GM06990 (cell line): ENCODE results near the gene KSR1.

ENCODE experiments used
- DNase-seq: peaks from one replicate; pipeline ENCODE4 v3.0.0-alpha.2; 2011; ENCODE audit not compliant: insufficient read length; ENCODE audit errors: extremely low read depth
- H3K27me3 ChIP-seq: replicated peaks from 2 replicates; pipeline ENCODE4 v1.6.0; 2011; ENCODE audit warnings: low read length; ENCODE audit not compliant: control insufficient read depth, insufficient read depth
- H3K36me3 ChIP-seq: 2 replicates; pipeline ENCODE4 v1.5.1; 2011; ENCODE audit warnings: low read length; ENCODE audit not compliant: control insufficient read depth, insufficient read depth
- H3K4me3 ChIP-seq: replicated peaks from 2 replicates; pipeline ENCODE4 v1.5.1; 2011; ENCODE audit warnings: low read depth, mild to moderate bottlenecking, control low read depth, low read length
- CTCF ChIP-seq: IDR thresholded peaks from 2 replicates; pipeline ENCODE4 v1.5.1; 2011; ENCODE audit warnings: low read length, control low read depth, mild to moderate bottlenecking, inconsistent platforms; ENCODE audit not compliant: insufficient read depth, poor library complexity, severe bottlenecking

Gene KSR1

GRCh38 chr17:27488231-27488630, 32.0 kb downstream of the KSR1 start:
- Histone ChIP-seq H3K36me3 (peaks cover 8% of the 10 kb centered on the region), H3K4me3 (no peak overlapping the region), H3K27me3 (no peaks in the 10 kb centered on the region)
- no peak for TF ChIP-seq CTCF
- DNase-seq = no peak

GRCh38 chr17:27489045-27489715, 32.9 kb downstream of the KSR1 start:
- Histone ChIP-seq H3K36me3 (peaks cover 8% of the 10 kb centered on the region), H3K4me3 (no peak overlapping the region), H3K27me3 (no peaks in the 10 kb centered on the region)
- TF ChIP-seq CTCF = no peak
- DNase-seq = no peak

GRCh38 chr17:27490391-27490790, 34.1 kb downstream of the KSR1 start:
- TF ChIP-seq CTCF = no peak
- H3K36me3 ChIP-seq = peaks cover 8% of the 10 kb centered on the region
- DNase-seq = no peak

GRCh38 chr17:27491713-27492190, 35.5 kb downstream of the KSR1 start:
- Histone ChIP-seq H3K36me3 (peaks cover 5% of the 10 kb centered on the region), H3K4me3 (no peak overlapping the region), H3K27me3 (no peaks in the 10 kb centered on the region)
- DNase-seq = no peak
- no peak for TF ChIP-seq CTCF

More at GRCh38 chr17:27490391-27490790, 34.1 kb downstream of the KSR1 start:
- no peak overlapping the region for H3K4me3 ChIP-seq
- H3K27me3 ChIP-seq = no peaks in the 10 kb centered on the region

- Histone ChIP-seq H3K36me3 (peaks cover 5% of the 10 kb centered on the region), H3K27me3 (no peaks in the 10 kb centered on the region)
- no peak for TF ChIP-seq CTCF
Measured at GRCh38 chr17:27492470-27492869, 36.2 kb downstream of the KSR1 start.

More at GRCh38 chr17:27492470-27492869, 36.2 kb downstream of the KSR1 start:
- DNase-seq = no peak
- H3K4me3 ChIP-seq = no peak overlapping the region
